GM23338 (cell line): ENCODE data around the gene FKBP5. TPM values are rescaled to one million over a fixed set of nuclear protein-coding genes. Genes with fewer than 3 reads are reported as not detected.
"Not testable (repeated sequence)": the region's sequence is repeated elsewhere in the genome, so short reads cannot be mapped to it uniquely, and the experiment has no call there.

Experiments used
- ATAC-seq: fragments of 200-7000 bp; cut with Tn5 transposase; 3 replicates; pipeline ENCODE4 v1.9.1; 2020
- DNase-seq: peaks from one replicate; pipeline ENCODE4 v3.0.0-alpha.2; 2015; ENCODE audit warnings: low spot score
- H2AFZ ChIP-seq: fragments of 200-600 bp; sonication (generic); 2 replicates; pipeline ENCODE4 v1.8.0; 2016; ENCODE audit warnings: antibody characterized with exemption, mild to moderate bottlenecking, moderate library complexity
- H3F3A ChIP-seq: fragments of 200-600 bp; sonication (generic); replicated peaks from 2 replicates; pipeline ENCODE4 v1.8.0; 2017; ENCODE audit warnings: antibody characterized with exemption, mixed run types, low read depth
- H3K27ac ChIP-seq: fragments of 200-600 bp; sonication (generic); 2 replicates; pipeline ENCODE4 v1.6.1; 2016; ENCODE audit warnings: low read depth
- H3K27me3 ChIP-seq: fragments of 200-600 bp; sonication (generic); 2 replicates; pipeline ENCODE4 v1.8.0; 2016; ENCODE audit warnings: mild to moderate bottlenecking, mixed run types, moderate library complexity; ENCODE audit not compliant: insufficient read depth
- H3K36me3 ChIP-seq: fragments of 200-600 bp; sonication (generic); 2 replicates; pipeline ENCODE4 v1.8.0; 2016; ENCODE audit warnings: mild to moderate bottlenecking; ENCODE audit not compliant: insufficient read depth
- H3K4me1 ChIP-seq: fragments of 200-600 bp; sonication (generic); 2 replicates; pipeline ENCODE4 v1.8.0; 2016; ENCODE audit warnings: mild to moderate bottlenecking, moderate library complexity; ENCODE audit not compliant: insufficient read depth
- H3K4me2 ChIP-seq: fragments of 200-600 bp; sonication (generic); 2 replicates; pipeline ENCODE4 v1.7.1; 2017; ENCODE audit warnings: mixed run types
- H3K4me3 ChIP-seq: fragments of 200-600 bp; sonication (generic); 2 replicates; pipeline ENCODE4 v1.6.1; 2016; ENCODE audit warnings: mixed run types
- H3K79me2 ChIP-seq: fragments of 200-600 bp; sonication (generic); replicated peaks from 2 replicates; pipeline ENCODE4 v1.8.0; 2017; ENCODE audit warnings: mild to moderate bottlenecking; ENCODE audit not compliant: insufficient read depth
- H3K9me2 ChIP-seq: fragments of 200-600 bp; sonication (generic); 2 replicates; pipeline ENCODE4 v1.8.0; 2017; ENCODE audit not compliant: insufficient read depth
- H4K20me1 ChIP-seq: fragments of 200-600 bp; sonication (generic); replicated peaks from 2 replicates; pipeline ENCODE4 v1.8.0; 2017; ENCODE audit warnings: mild to moderate bottlenecking; ENCODE audit not compliant: insufficient read depth
- H3K27ac Mint-ChIP-seq: 2 replicates; pipeline ENCODE4 v1.8.0; 2020; ENCODE audit warnings: inconsistent platforms, mild to moderate bottlenecking, moderate library complexity, mixed read lengths
- H3K27me3 Mint-ChIP-seq: 3 replicates; pipeline ENCODE4 v1.8.0; 2022; ENCODE audit warnings: low read depth, mild to moderate bottlenecking, moderate library complexity, mixed read lengths, inconsistent platforms; ENCODE audit not compliant: insufficient read depth, poor library complexity
- H3K36me3 Mint-ChIP-seq: 3 replicates; pipeline ENCODE4 v1.8.0; 2021; ENCODE audit warnings: low read depth, mild to moderate bottlenecking, inconsistent platforms, moderate library complexity, mixed read lengths
- H3K4me1 Mint-ChIP-seq: 3 replicates; pipeline ENCODE4 v1.8.0; 2020; ENCODE audit warnings: mild to moderate bottlenecking, inconsistent platforms, mixed read lengths
- H3K4me3 Mint-ChIP-seq: 3 replicates; pipeline ENCODE4 v1.8.0; 2021; ENCODE audit warnings: moderate library complexity, mild to moderate bottlenecking, inconsistent platforms, mixed read lengths
- H3K9me3 Mint-ChIP-seq: 3 replicates; pipeline ENCODE4 v1.8.0; 2020; ENCODE audit warnings: moderate library complexity, mild to moderate bottlenecking, inconsistent platforms, mixed read lengths
- CREB1 ChIP-seq: fragments of 250-450 bp; sonication (Bioruptor Pico); IDR thresholded peaks from 2 replicates; pipeline ENCODE4 v1.5.0; 2020; ENCODE audit warnings: low read depth, mild to moderate bottlenecking, moderate library complexity
- CTCF ChIP-seq, 2 experiments: fragments of 200-600 bp in 1 of 2; sonication (generic) in 1 of 2; conservative IDR thresholded peaks; 2 replicates each; pipeline versions ENCODE4 v1.5.1 to v1.6.1; 2016 to 2017; ENCODE audit warnings: antibody characterized with exemption in 2 of 2, low read depth in 2 of 2, mild to moderate bottlenecking in 2 of 2, moderate library complexity in 1 of 2
- ETS1 ChIP-seq: IDR thresholded peaks from 2 replicates; pipeline ENCODE4 v1.6.1; 2016; ENCODE audit warnings: antibody characterized with exemption
- EZH2phosphoT487 ChIP-seq: fragments of 200-600 bp; sonication (generic); IDR thresholded peaks from one replicate; pipeline ENCODE4 v1.8.1; 2018; ENCODE audit warnings: antibody characterized with exemption; ENCODE audit not compliant: unreplicated experiment
- JUNB ChIP-seq: IDR thresholded peaks from one replicate; pipeline ENCODE4 v1.6.1; 2016; ENCODE audit warnings: antibody characterized with exemption; ENCODE audit not compliant: unreplicated experiment
- NANOG ChIP-seq: IDR thresholded peaks from 2 replicates; pipeline ENCODE4 v1.6.1; 2016; ENCODE audit warnings: antibody characterized with exemption, borderline replicate concordance
- POLR2AphosphoS5 ChIP-seq: IDR thresholded peaks from 2 replicates; pipeline ENCODE4 v1.6.1; 2016; ENCODE audit warnings: antibody characterized with exemption, low read depth
- REST ChIP-seq: IDR thresholded peaks from one replicate; pipeline ENCODE4 v1.6.1; 2018; ENCODE audit warnings: antibody characterized with exemption; ENCODE audit not compliant: unreplicated experiment
- STAT1 ChIP-seq: IDR thresholded peaks from one replicate; pipeline ENCODE4 v1.6.1; 2016; ENCODE audit warnings: antibody characterized with exemption; ENCODE audit not compliant: unreplicated experiment
- ZNF331 ChIP-seq: fragments of 250-450 bp; sonication (Bioruptor Pico); IDR thresholded peaks from 2 replicates; pipeline ENCODE4 v1.5.0; 2020; ENCODE audit warnings: low read depth, mild to moderate bottlenecking, moderate library complexity
- polyA plus RNA-seq: library from polyadenylated mRNA; unstranded; fragments of >200 nt; fragmentation: Nextera tagmentation; extraction: Ambion mirVana; gene quantifications from 2 replicates; pipeline ENCODE4 v1.2.1, GENCODE V29; 2016
- total RNA-seq: library from RNA; depleted of rRNA; stranded (reverse); fragments of >200 nt; shearing (Covaris generic); gene quantifications from 2 replicates; pipeline ENCODE4 v1.2.3, GENCODE V29; 2014

Gene FKBP5
- total and polyA plus RNA-seq, 2 experiments from 2014 or later = 19.8 to 28.6 TPM

- H3F3A ChIP-seq, H3K27me3 ChIP-seq, H3K79me2 ChIP-seq, H2AFZ ChIP-seq, H3K27me3 Mint-ChIP-seq, H3K4me2 ChIP-seq, ATAC-seq, H3K4me3 ChIP-seq, H3K9me3 Mint-ChIP-seq, H3K36me3 Mint-ChIP-seq, H3K36me3 ChIP-seq, H4K20me1 ChIP-seq, H3K9me2 ChIP-seq, DNase-seq, H3K4me3 Mint-ChIP-seq, H3K27ac ChIP-seq, H3K27ac Mint-ChIP-seq: not testable (repeated sequence)
- peaks cover 20% of the 10 kb centered on the region for H3K4me1 ChIP-seq
- H3K4me1 Mint-ChIP-seq = peaks cover 27% of the 10 kb centered on the region
These were observed 90.1 kb downstream of the FKBP5 start for GRCh38 chr6:35598621-35599020.

GRCh38 chr6:35596448-35597442 is 92.0 kb downstream of the FKBP5 start:
- Histone ChIP-seq H2AFZ (no peak overlapping the region), H3K9me2 (no peaks in the 10 kb centered on the region), H3K27me3 (no peaks in the 10 kb centered on the region), H3K4me1 (peaks cover 25% of the 10 kb centered on the region), H4K20me1 (no peaks in the 10 kb centered on the region), H3K4me2 (no peak overlapping the region), H3K79me2 (no peaks in the 10 kb centered on the region), H3K4me3 (no peak overlapping the region), H3F3A (no peaks in the 10 kb centered on the region), H3K36me3 (no peaks in the 10 kb centered on the region), H3K27ac (no peak overlapping the region)
- ATAC-seq (no peak), DNase-seq (no peak)
- H3K36me3 Mint-ChIP-seq = peaks cover 10% of the 10 kb centered on the region; the same call in 1 of the 3 replicates
- H3K27ac Mint-ChIP-seq = no peak overlapping the region
- H3K9me3 Mint-ChIP-seq = no peaks in the 10 kb centered on the region
- peaks cover 2% of the 10 kb centered on the region for H3K27me3 Mint-ChIP-seq
- no peak overlapping the region for H3K4me3 Mint-ChIP-seq
- peaks cover 12% of the 10 kb centered on the region for H3K4me1 Mint-ChIP-seq
- TF ChIP-seq ETS1 = no peak
- TF ChIP-seq STAT1 = no peak
- TF ChIP-seq JUNB = no peak
- no peak for TF ChIP-seq CTCF (conservative IDR thresholded peaks at IDR 0.05; ENCODE audit: low read depth in 2 of 2)
- TF ChIP-seq POLR2AphosphoS5 = no peak
- TF ChIP-seq NANOG = no peak
- TF ChIP-seq REST = no peak
- TF ChIP-seq ZNF331 = no peak
- no peak for TF ChIP-seq EZH2phosphoT487
- TF ChIP-seq CREB1 (CRISPR knock-in tag) = no peak
